CD1c-positive myeloid dendritic cell (primary cell): ENCODE data around the gene MUSK.
"Not testable (repeated sequence)": the region's sequence is repeated elsewhere in the genome, so short reads cannot be mapped to it uniquely, and the experiment has no call there.

Experiments used
- DNase-seq: peaks from one replicate; pipeline ENCODE4 v3.0.0-alpha.2; 2016; ENCODE audit errors: extremely low spot score

Gene MUSK

GRCh38 chr9:110695846-110696245, 27.3 kb downstream of the MUSK start:
- DNase-seq, result not testable (repeated sequence)

GRCh38 chr9:110700953-110701352, 32.4 kb downstream of the MUSK start:
- no peak for DNase-seq

GRCh38 chr9:110703669-110704068, 35.1 kb downstream of the MUSK start:
- DNase-seq, result no peak

- DNase-seq, result no peak
These were observed 38.8 kb downstream of the MUSK start for GRCh38 chr9:110707419-110707818.

- DNase-seq, result no peak
These were observed 41.8 kb downstream of the MUSK start for GRCh38 chr9:110710420-110710819.

GRCh38 chr9:110712955-110713354, 44.4 kb downstream of the MUSK start:
- DNase-seq, result no peak

GRCh38 chr9:110714314-110714713, 45.7 kb downstream of the MUSK start:
- DNase-seq, result no peak

GRCh38 chr9:110728058-110728457, 59.5 kb downstream of the MUSK start:
- DNase-seq, result no peak

GRCh38 chr9:110729641-110730040, 61.0 kb downstream of the MUSK start:
- no peak for DNase-seq

GRCh38 chr9:110731437-110732028, 62.9 kb downstream of the MUSK start:
- DNase-seq, result no peak

GRCh38 chr9:110738982-110739381, 70.4 kb downstream of the MUSK start:
- DNase-seq, result no peak

GRCh38 chr9:110742741-110743371, 74.3 kb downstream of the MUSK start:
- DNase-seq, result no peak

GRCh38 chr9:110744715-110745384, 76.3 kb downstream of the MUSK start:
- no peak for DNase-seq

- no peak for DNase-seq
These were observed 77.1 kb downstream of the MUSK start for GRCh38 chr9:110745676-110746075.

- no peak for DNase-seq
These were observed 77.8 kb downstream of the MUSK start for GRCh38 chr9:110746211-110746930.

- no peak for DNase-seq
These were observed 79.8 kb downstream of the MUSK start for GRCh38 chr9:110748251-110748893.

GRCh38 chr9:110750272-110750671, 81.7 kb downstream of the MUSK start:
- no peak for DNase-seq

GRCh38 chr9:110751971-110752370, 83.4 kb downstream of the MUSK start:
- no peak for DNase-seq

GRCh38 chr9:110752766-110753165, 84.2 kb downstream of the MUSK start:
- peak; percentile 11 for DNase-seq

- peak; percentile 4 for DNase-seq
These were observed 85.2 kb downstream of the MUSK start for GRCh38 chr9:110753731-110754231.

GRCh38 chr9:110755179-110755578, 86.6 kb downstream of the MUSK start:
- DNase-seq, result no peak

- DNase-seq, result no peak
These were observed 89.6 kb downstream of the MUSK start for GRCh38 chr9:110758201-110758600.
